Midbrain (tissue), 1 donor: Measurements from ENCODE around the gene IRF4.
"Not testable (repeated sequence)": the region's sequence is repeated elsewhere in the genome, so short reads cannot be mapped to it uniquely, and the experiment has no call there.

Experiments used
- DNase-seq: peaks from one replicate; lab custom pipeline; 2025; lab: John Stamatoyannopoulos, UW

The IRF4 gene

DNA sequence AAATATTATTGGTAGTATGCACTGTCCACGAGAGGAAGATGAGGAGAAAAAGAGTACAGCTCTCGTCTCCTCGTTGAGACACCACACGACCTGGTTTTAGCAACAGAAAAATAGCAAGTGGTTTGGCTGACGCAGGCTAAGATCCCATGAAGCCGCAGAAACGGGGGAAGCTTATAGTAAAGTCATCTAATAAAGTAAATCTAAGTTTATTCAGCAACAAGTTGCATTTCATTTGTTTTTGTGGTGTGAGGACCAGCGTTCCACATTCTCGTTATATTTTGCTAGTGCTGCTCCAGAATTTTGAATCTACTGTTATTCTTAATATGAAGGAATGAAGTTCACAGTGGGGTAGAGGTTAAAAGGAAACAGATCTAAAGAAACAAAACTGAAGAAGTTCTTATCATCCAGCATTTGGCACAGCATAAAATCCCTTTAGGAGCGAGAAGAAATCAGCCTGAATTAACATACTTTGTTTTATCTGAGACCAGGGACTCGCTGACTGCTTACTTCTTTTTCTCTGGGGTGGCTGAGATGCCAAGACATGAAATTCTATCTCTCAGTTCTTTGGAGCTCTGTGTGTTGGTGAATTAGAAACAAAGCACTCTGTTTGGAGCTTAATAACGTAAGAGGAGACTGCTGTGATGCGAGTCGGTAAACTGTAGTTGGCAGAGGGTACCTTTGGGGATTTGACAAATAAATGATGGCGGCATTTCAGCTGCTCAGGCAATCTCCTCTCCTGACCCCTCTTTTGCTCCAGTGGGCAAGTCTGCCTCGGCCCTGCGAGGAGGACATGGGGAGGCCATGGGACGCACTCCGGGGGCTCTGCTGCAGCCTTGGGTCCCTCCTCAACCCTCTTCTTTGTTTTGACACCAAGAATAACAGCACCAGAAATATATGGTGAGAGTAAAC lies 24.9 kb upstream of the IRF4 start:
- no peak for DNase-seq

DNA sequence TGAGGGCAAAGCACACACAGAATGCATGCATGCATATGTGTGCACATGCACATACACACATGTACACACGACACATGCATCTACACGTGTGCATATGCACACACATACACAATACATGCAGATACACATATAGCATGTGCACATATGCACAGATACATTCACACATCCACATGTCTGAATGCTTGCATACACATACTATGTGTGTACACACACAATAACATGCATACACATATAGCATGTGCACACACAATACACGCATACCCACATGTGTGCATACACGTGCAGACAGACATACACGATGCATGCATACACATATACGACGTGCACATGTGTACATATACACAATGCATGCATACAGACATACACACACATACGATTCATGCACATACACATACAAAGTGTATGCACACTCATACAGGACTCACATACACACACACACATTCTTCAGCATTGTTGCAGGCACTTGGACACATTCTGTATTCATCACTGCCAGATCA lies 24.2 kb upstream of the IRF4 start:
- no peak for DNase-seq

DNA sequence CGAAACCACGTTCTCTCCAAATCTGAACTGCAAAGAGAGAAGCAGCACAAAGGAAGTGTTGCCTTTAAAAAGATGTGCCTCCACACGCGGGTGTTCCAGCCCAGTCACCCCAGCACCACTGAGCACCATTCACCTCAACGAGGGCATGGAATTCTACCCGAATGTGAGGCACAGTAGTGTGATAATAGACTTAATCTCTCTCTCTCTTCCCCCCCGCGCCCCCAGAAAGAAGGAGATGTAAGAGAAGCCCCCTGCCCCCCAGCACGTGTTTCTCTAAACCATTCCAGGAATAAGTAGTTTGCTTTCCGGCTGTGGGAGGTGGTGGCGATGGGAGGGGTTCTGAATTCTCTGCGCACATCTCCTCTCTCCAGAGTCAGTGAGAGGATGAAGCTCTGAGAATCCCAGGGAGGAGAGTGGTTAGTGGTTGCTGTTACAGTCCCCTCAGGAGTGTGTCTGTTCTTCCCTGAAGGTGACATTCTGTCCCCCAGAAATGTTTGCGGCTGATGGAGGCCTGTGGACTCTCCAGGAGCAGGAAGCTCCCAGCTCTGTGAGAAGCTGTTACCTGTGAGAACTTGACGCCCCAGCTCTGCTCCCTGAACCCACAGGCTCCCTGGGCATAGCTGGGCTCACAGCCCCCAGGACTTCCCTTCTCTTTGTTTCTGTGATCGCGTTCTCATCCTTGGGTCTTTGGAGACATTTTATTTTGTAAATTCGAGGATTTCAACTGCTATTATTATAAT lies 23.5 kb upstream of the IRF4 start:
- DNase-seq: no peak

DNA sequence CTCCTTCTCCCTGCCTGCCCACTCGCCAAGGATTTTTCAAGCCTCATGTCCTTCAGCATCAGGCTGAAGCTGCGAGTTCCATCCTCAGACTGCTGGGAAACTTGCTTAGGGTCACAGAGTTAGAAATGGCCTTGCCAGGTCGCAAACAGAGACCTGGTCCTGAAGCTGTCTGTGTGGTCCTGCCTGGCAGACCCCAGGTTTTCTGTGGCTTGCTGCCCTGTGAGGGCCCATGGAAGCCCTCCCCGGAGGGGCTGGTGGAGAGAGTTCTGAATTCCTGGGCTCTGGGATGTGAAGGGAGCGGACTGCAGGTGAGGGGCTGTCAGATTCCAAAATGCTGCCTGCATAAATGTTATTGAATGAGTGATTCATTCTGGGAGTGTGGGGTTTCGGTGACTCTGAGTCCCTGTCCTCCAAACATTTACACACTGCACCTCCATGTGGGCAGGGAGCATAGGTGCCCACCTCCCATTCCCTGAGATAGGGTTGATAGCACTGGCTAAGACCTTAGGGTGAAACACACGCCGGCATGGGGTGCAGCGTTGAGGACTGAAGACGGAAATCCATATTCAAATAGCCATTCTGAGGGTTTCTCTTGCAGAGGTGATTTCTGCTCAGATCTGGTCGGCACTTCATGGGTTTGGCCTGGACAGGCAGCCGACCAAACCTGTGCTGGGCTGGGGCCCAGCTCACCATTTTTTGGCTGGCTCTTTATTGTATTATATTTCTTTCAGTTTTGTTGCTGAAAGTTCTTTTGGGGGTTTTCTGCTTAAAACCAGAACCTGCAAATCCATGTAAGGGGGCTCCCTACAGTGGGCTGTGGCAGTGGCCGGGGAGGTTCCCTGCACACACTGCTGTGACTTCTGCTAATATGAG lies 21.8 kb upstream of the IRF4 start:
- no peak for DNase-seq

DNA sequence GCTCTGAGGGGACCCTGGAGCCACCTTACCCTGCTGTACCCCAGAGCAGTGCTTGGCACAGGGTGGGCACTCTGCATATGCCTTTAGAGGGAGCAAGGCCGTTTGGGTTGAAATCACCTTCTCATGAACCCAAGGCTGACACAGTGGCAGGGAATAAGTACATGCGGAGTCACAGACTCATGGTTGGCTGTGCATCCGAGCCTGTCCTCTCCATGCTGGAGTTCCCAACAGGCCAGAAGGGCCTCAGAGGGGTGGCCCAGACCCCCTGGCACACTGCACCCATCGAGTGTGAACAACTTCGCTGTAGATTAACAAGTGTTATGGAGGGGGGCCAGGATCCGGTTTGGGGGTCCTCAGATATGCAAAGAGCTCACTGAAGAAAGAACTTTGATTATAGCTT lies 21.0 kb upstream of the IRF4 start:
- DNase-seq: no peak

DNA sequence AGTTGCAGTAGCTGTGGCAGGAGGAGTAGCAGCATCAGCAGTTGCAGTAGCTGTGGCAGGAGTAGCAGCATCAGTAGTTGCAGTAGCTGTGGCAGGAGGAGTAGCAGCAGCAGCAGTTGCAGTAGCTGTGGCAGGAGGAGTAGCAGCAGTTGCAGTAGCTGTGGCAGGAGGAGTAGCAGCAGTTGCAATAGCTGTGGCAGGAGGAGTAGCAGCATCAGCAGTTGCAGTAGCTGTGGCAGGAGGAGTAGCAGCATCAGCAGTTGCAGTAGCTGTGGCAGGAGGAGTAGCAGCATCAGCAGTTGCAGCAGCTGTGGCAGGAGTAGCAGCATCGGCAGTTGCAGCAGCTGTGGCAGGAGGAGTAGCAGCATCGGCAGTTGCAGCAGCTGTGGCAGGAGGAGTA lies 19.7 kb upstream of the IRF4 start:
- not testable (repeated sequence) for DNase-seq

DNA sequence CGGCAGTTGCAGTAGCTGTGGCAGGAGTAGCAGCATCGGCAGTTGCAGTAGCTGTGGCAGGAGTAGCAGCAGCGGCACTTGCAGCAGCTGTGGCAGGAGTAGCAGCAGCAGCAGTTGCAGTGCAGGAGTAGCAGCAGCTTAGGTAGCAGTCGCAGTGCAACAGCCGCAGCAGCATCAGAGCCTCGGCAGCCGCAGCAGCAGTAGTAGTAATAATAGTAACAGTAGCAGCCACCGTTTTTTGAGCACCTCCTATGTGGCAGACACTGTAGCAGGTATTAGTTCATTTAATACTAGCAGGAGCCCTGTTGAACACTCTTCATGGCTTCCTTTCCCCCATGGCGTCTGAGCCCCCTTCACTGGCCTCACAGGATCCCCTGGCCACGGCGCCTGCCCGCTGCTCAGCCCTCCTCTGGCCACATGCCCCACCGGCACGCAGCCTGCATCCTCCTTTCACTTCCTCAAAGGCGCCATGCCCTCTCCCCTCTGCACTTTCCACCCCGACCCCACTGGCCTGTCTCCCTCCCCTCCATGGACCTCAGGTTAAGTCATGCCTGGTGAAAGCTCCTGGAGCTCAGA lies 19.1 kb upstream of the IRF4 start:
- no peak for DNase-seq

DNA sequence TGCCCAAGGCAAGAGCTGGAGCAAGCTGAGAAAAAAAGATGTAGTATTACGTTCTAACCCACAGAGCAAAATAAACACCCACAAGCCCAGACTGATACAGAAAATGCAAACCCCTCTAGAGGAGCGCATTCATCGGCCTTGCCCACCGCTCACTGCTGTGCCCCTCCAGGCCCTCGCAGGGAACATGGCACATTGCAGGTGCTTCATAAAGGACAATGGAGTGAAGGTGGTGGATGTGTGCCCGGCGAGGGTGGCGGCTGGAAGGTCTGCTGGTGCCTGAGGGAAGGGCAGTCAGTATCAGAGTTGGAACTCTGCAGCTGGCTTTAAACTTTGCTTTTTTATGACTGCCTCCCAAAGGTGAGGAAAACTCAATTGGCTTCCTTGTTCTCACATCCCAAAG lies 18.5 kb upstream of the IRF4 start:
- DNase-seq: no peak

DNA sequence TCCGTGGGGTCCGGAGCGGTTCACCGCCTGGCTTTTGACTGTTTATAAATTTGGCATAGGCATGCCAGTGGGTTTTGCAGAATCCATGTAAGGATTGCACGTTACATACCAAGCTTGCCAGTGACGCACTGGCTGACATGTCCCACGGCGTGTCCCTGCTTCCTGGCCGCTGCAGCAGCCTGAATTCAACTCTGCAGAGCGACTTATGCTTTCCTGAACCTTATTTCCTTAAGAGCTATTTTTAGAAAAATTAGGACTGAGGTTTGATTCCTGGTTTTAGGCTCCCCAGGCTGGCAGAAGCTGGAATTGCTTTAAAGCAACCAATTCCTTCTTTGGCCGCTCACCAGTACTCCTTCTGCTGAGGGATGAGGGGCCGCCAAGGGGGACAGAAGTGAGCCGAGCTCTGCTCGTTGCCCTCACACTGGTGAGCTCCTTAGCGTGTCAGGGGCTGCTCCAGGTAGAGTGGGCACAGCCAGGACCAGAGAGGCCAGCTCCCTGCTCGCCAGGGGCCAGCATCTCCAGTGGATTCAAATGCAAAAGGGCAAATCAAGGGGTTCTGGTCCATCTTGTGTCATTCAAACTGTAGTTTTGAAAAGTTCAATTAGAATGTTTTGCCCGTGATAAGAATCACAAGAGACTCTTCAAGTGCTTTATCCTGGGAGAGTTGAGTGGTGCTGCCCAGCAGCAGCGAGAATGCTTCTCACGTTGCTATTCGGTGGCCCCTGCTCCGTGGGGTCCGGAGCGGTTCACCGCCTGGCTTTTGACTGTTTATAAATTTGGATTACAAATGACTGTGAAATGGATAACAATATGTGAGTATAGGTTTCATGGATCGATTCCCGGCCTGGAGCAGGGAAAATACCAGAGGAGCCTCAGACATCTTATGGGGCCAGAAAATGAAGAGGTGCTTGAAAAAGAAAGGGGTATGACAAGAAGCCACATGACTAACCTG lies 17.5 kb upstream of the IRF4 start:
- DNase-seq: no peak

DNA sequence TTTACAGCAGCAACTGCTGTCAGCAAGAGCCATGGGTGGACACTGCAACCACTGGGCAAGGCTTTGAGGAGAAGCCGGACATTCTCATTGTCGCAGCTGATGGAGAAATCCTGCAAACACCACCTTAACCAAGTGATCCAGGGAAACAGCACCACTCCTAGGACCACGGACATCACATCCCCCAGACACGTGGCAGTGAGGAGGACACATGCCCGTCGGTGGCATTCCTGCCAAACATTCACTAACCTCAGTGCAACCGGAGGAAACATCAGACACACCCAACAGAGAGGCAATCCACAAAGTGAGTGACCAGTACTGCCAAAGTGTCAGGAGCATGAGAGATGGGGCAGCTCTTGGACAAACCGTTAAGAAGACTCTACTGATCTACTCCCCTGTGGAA lies 16.6 kb upstream of the IRF4 start:
- DNase-seq: no peak

DNA sequence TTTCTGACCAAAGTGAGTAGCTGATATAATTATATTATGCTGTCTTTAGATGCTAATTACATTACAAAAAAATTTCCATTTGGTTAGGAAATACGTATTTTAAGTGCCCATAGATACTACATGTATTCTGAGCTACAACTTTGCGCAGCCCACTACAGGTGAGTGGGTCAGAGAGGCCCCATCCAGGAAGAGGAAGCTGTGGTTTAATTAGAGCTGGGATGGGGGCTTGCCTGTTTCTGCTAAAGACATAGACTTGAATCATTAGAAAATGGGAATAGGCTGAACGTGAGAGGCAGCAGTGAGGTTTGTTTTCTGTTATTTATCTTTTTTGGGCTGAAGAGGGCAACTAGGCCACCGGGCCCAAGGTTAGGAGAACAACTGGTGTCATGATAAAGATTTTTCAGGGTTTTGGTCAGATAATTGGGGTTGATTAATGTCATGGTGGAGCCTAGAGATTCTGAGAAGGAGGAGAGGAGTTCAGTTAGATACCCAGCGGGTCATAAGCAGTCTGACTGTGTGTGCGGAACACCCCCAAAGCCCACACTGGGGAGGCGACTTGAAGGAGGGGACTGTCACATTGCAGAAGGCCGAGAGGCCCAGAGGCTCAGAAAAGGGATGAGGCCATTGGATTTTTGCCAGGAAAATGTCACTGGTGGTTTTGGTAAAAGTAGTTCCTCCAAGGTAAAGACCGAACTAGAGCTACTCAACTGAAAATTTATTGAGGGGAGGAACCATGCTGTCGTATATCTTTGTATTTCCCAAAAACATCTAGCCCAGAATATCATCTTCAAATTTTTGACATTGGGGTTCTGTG lies 14.5 kb upstream of the IRF4 start:
- no peak for DNase-seq

DNA sequence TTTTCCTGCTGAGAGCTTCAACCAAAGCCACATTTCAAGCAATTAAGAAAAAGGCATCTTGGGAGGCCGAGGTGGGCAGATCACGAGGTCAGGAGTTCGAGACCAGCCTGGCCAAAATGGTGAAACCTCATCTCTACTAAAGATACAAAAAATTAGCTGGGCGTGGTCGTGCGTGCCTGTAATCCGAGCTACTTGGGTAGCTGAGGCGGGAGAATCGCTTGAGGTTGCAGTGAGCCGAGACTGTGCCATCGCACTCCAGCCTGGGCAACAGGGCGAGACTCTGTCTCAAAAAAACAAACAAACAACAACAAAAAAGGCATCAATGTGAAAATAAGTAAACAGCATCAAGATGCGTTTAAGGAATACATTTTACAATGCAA lies 13.9 kb upstream of the IRF4 start:
- DNase-seq: not testable (repeated sequence)

DNA sequence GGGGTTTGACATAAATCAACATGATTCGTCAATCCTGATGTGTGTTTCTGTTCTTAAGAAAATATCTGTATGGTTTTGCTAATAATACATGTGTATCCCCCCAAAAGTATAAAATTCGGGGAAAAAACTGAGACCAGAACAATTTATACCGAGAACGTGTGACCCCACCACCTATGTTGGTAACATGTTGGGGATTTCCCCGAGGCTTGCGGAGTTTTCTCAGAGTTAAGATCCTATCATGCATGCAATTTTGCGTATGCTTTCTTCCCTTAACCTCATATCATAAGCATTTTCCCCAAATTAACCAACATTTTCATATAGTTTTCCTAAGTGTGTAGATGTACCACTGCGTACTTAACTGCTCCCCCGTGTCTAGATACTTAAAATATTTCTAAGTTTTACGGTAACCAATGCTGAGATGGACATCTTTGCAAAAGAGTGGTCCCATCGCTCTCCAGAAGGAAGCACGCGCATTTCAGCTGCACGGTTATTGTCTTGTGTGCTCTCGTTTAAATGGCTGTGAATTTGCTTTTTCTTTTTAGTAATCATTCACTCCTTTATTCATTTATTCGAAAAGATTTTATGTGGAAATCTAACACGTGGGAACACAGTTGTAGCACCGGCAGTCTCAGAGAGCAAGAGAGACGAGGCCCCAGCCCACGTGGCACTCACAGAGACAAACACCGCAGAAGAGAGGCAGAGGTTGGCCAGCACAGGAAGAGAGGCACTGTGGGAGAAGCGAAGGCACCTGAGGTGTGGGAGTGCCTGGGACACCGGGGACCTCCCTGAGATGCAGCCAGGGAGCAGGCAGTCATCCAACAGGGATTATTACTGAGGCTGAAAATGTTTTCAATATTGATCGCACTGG lies 13.2 kb upstream of the IRF4 start:
- no peak for DNase-seq

DNA sequence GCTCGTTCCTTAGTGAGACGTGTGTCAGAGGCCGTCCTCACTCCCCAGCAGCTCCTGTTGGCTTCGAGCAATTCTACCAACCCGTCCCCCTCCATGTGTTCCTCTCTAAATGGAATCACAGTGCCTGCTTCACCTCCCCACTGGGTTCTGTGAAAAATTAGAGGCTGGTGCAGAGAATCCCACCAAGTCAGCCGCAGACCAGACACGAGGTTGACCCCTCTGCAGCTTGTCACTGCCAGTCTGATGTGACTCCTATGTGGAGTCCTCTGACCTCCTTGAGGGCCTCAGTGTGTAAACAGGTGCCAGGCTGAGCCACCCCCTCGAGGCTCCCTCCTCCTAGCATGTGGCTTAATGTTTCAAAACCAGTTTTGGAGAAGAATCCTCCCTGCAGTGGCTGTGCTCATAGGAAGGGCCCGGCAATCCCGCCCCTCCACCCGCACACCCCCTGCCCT lies 12.6 kb upstream of the IRF4 start:
- no peak for DNase-seq

DNA sequence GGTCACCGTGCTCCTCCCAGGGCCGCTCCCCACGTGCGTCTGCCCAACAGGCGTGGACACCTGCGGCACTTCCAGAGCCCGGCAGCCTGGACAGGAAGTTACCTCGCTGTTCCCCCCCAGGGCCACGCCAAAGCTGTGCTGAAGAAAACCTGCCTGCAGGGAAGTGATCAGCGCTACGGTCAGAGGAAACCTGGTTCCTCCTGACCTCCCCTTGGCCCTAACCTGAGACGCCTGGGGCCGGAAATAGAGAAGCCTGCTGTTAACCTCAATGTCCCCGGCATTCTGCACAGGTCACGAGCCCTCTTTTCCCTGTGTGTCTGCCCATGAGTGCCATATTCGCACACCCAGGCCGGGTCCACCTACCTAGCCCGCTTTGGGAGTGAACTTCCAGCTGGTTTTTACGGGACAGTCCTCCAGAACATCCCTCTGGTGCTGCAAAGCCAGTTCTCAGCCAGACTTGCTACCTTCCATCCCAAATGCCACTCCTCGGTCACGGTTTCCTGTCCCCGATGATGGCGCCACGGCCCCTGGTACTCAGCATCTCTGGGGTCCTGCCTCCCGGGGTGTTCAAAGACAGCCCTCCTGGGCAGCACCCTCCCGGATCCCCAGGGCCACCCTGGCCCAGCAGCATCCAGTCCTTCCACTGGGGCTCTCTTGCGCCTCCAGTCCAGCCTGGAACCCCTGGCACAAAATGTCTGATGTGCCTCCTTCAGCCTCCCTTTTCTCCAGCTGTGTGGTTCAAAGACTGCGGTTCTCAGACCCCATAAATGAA lies 12.0 kb upstream of the IRF4 start:
- DNase-seq: no peak

DNA sequence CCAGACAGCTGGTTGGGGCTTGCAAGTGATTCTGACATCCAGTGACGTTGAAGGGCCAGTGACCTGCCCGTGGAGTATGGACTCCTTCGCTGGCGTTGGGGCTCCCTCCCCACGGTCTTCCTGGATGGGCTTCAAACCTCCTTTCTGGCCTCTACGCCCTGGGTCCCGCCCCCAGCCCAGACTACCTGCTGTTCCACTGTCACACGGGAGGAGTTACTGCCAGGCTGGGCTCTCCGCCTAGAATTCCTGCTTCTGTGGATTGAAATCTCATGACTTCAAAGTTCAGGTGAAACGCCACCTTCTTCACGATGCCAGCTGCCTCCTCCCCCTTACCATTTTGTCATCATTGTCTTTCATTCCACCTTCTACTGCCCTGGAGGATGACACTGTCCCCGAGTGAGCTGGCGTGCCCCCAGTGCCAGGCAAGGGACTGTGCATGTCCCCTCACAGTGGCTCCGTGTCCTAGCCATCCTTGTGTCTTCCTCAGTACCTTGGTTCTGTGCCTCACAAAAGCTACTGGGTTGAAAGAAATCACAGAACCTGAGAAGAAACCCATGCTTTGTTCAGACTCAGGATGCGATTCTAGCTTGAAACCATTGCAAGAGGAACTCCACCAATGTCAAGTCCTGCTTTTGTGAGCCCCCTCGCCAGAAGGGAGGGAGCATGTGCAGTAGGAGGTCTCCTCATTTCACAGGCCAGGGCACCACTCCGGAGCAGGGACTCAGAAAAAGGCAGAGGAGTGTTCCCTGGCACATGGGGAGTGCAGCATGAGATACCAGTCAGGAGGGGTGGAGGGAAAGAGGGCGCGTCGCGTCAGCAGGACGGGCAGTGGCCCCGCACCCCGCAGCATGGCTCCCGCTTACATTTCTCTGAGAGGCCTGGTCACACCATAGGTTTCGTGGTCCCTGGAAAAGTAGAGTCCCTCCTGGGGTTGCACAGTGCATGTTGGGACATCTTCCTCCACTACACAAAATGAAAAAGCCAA lies 11.0 kb upstream of the IRF4 start:
- DNase-seq: no peak
